GM18505 (cell line): ENCODE data around the gene SMAD6.
"Not testable (repeated sequence)": the region's sequence is repeated elsewhere in the genome, so short reads cannot be mapped to it uniquely, and the experiment has no call there.

ENCODE experiments used
- ATAC-seq: cut with Tn5 transposase; IDR thresholded peaks from one replicate; pipeline ENCODE4 v1.9.1; 2021; ENCODE audit not compliant: unreplicated experiment
- POLR2A ChIP-seq: IDR thresholded peaks from 4 replicates; pipeline ENCODE4 v1.6.1; 2011; ENCODE audit warnings: borderline replicate concordance; ENCODE audit not compliant: insufficient read depth, insufficient read length; ENCODE audit errors: extremely low read depth

The SMAD6 gene

GRCh38 chr15:66682246-66682645, 19.8 kb upstream of the SMAD6 start:
- no peak for TF ChIP-seq POLR2A
- ATAC-seq = no peak

DNA sequence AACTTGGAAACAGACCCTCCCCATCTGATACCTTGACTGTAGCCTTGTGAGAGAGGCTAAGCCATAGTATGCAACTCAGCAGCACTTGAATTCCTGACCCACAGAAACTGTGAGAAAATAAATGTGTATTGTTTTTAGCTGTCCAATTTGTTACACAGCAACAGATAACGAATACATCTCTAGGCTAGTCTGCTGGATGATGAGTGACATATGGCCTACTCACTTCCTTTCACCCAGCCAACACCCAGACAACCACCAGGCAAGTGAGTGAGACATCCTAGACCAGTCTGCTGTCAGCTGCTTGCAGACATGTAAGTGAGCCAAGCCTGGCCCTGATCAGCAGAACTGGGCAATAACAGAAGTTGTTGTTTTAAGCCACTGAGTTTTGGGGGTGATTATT, 19.2 kb upstream of the SMAD6 start:
- no peak for ATAC-seq
- no peak for TF ChIP-seq POLR2A

DNA sequence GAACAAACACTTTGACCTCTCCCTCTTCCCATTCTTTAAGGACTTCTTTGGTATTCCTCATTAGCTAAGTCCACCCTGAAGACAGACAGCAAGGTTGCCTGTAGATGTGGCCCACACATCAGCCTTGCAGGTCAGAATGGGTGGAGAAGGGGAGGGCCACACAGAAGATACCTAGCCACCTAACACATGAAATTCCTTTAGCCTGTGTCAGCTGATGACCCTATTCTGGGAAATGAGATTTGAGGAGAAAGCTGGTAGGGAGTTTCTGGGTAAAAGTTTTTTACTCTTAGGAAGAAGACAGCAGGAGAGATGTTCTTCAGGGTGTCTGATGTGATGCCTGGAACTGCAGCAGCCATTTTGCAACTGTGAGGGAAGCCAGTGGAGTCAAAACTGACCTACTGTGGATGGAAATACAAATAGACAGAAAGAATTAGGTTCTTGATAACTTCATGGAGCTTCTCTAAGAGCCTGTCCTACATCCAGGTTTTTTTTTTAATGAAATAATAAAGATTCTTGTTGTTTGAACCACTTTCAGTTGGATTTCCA, 17.8 kb upstream of the SMAD6 start:
- TF ChIP-seq POLR2A = no peak

DNA sequence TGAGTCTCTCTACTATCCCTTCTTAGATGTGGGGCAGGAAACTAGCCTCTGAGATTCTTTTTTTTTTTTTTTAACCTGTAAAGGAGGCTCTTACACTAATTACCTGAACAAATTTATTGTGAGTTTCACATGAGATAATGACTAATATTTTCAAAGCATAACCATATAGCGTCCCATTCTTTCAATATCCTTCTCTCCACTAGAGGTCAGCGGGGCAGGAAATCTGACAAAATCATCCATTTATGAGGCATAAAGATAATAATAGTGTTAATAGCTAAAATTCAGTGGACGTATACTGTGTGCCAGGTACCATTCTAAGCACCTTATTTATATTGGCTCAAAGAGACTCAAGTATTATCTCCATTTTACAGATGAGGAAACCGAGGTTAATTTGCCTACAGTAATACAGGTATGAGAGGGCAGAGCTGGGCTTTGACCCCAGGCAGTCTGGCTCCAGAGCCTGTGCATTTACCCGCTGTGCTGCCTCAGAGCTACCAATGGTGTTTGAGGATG, 16.3 kb upstream of the SMAD6 start:
- TF ChIP-seq POLR2A = no peak
- ATAC-seq = no peak

More for the DNA sequence above, 17.8 kb upstream of the SMAD6 start:
- no peak for ATAC-seq

DNA sequence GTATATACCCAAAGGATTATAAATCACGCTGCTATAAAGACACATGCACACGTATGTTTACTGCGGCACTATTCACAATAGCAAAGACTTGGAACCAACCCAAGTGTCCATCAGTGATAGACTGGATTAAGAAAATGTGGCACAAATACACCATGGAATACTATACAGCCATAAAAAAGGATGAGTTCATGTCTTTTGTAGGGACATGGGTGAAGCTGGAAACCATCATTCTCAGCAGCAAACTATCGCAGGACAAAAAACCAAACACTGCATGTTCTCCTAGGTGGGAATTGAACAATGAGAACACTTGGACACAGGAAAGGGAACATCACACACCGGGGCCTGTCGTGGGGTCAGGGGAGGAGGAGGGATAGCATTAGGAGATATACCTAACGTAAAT, 11.1 kb upstream of the SMAD6 start:
- not testable (repeated sequence) for ATAC-seq

GRCh38 chr15:66691727-66692126, 10.3 kb upstream of the SMAD6 start:
- ATAC-seq = no peak
- TF ChIP-seq POLR2A = no peak

DNA sequence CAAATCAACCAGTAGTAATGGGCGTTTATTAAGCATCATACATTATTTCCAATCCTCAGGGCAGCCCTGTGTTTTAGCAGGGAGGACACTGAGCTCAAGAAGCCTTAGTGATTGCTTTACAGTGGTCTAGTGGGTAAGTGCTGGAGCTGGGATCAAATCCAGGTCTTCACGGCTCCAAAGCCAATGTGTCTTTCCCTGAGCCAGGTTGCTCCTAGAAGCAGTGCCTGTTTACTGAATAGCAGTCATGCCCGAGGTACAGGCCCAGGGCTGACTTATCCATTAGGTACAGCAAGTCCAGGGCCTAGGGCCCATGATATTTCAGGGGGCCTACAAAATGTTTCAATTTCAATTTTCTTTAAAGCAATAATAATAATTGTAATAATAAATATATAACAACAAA, 9.6 kb upstream of the SMAD6 start:
- ATAC-seq = no peak
- no peak for TF ChIP-seq POLR2A

- no peak for ATAC-seq
- TF ChIP-seq POLR2A = no peak
Observed at GRCh38 chr15:66692808-66693596, 9.0 kb upstream of the SMAD6 start.

DNA sequence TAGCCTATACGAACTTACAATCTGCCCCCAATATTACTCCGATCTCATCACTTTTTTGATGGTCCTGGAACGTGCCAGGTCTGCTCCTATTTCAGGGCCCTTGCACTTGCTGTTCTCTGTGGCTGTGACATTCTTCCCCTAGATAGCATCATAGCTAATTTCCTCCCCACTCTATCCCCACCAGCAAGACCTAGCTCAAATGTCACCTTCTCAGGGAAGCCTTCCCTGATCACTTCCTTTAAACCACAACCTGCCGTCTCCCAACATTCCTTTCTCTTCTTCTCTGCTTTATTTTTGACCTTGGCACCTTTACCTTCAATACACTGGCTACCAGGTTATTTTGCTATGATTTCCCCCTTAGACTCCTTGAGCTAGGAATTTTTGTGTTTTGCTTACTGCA, 5.3 kb upstream of the SMAD6 start:
- ATAC-seq = no peak
- no peak for TF ChIP-seq POLR2A

GRCh38 chr15:66698318-66698961, 3.6 kb upstream of the SMAD6 start:
- ATAC-seq = no peak
- no peak for TF ChIP-seq POLR2A

DNA sequence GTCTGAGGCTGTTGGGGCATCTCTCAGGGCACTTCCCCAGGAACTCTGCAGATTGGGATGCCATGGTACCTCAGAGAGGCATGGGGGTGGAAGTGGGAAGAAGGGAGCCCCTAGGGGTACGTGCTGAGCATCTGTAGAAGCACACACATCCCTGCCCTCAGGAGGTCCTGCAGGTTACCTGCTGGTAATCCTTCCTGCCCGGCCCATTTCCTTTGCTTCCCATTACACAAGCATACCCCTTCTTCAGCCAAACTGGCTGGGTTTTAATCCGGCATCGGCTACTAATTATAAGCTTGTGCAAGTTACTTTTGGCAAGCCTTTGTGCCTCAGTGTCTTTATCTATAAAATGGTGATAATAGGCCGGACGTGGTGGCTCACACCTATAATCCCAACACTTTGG, 3.1 kb upstream of the SMAD6 start:
- no peak for ATAC-seq
- TF ChIP-seq POLR2A = no peak

GRCh38 chr15:66700412-66700801, 1.6 kb upstream of the SMAD6 start:
- ATAC-seq = no peak
- no peak for TF ChIP-seq POLR2A

DNA sequence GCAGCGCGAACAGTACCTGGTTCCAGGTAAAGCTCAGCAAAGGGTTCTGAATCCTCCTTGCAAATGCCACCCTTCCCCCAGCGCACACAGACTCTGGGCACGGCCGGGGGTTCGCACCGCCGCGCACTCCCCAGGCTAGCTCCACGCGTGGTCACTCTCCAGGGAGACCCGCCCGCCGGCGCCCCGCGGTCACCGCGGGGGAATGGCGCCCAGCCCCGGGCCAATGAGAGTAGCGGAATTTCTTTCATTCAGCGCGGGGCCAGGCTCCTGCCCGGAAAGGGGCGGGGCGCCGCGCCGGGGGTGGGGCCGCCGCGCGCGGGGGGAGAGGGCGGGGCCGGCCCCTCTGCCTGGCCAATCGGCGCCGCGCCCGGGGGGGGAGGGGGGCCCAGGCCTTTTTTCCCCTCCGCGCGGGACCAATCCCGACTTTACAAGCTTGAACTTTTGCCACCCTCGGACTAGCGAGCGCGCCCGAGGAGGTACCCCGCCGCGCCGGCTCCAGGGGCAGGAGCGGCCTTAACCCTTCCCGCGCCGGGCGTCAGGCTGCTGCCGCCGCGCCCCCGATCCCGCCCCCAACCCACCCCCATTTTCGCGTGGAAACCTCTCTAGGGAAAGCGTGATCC, 1.1 kb upstream of the SMAD6 start:
- no peak for TF ChIP-seq POLR2A
- peak; percentile 50 for ATAC-seq
